Heart left ventricle (tissue), 16 donors: ENCODE measurements around the gene MGMT. TPM values are rescaled to one million over a fixed set of nuclear protein-coding genes. Genes with fewer than 3 reads are reported as not detected.

ENCODE experiments used
- ATAC-seq, 4 donors: fragments of 200-7000 bp; cut with Tn5 transposase; one replicate each; pipeline ENCODE4 v1.9.1; 2020 to 2022; ENCODE audit warnings: moderate library complexity in 4 of 4, mild to moderate bottlenecking in 3 of 4, moderate number of reproducible peaks in 1 of 4
- DNase-seq, 5 donors: peaks; one replicate each; pipeline ENCODE4 v3.0.0-alpha.2; 2020
- H3K27ac ChIP-seq, 12 donors: fragments of 200-600 bp; sonication (generic) in 4 of 12; one replicate each; pipeline versions ENCODE4 v1.5.0 to v1.8.0; 2016 to 2022; ENCODE audit warnings: mild to moderate bottlenecking in 2 of 12
- H3K27me3 ChIP-seq, 9 donors: fragments of 200-600 bp; sonication (generic) in 2 of 9; one replicate each; pipeline versions ENCODE4 v1.5.1 to v1.8.0; 2016 to 2022; ENCODE audit warnings: mild to moderate bottlenecking in 3 of 9
- H3K36me3 ChIP-seq, 9 donors: fragments of 200-600 bp; sonication (generic) in 2 of 9; one replicate each; pipeline versions ENCODE4 v1.5.0 to v1.8.0; 2018 to 2022; ENCODE audit warnings: mild to moderate bottlenecking in 2 of 9
- H3K4me1 ChIP-seq, 12 donors: fragments of 200-600 bp; sonication (generic) in 4 of 12; one replicate each; pipeline versions ENCODE4 v1.5.0 to v1.8.0; 2016 to 2022; ENCODE audit warnings: mild to moderate bottlenecking in 3 of 12
- H3K4me3 ChIP-seq, 12 donors: fragments of 200-600 bp; sonication (generic) in 4 of 12; one replicate each; pipeline versions ENCODE4 v1.5.0 to v1.8.0; 2017 to 2022; ENCODE audit warnings: mild to moderate bottlenecking in 9 of 12, moderate library complexity in 4 of 12
- H3K9me3 ChIP-seq, 12 donors: fragments of 200-600 bp; sonication (generic) in 4 of 12; one replicate each; pipeline versions ENCODE4 v1.5.0 to v1.8.0; 2016 to 2022; ENCODE audit warnings: mild to moderate bottlenecking in 1 of 12
- POLR2A ChIP-seq, 2 donors: fragments of 450-650 bp; IDR thresholded peaks; one replicate each; pipeline ENCODE4 v1.6.1; 2017; ENCODE audit warnings: antibody characterized with exemption in 2 of 2, mild to moderate bottlenecking in 2 of 2, moderate library complexity in 2 of 2
- WGBS, 4 donors: extraction: QIAGEN DNeasy Blood & Tissue Kit in 2 of 4; methylation state at CpG; one replicate each; pipeline versions ENCODE4 v1.1.5 to v1.1.7; 2013 to 2018; 5-methylcytosine and 5-hydroxymethylcytosine counted together
- intact Hi-C, 10 donors: fragments of 100-400 bp; cut with DNase I; formaldehyde crosslinking; loops; one replicate each; pipeline versions ENCODE4 v1.11.1 to v1.14.2; 2022
- polyA plus RNA-seq, 2 donors: library from polyadenylated mRNA; stranded (reverse); fragments of 200-250 nt; gene quantifications; one replicate each; pipeline ENCODE4 v1.2.3, GENCODE V29; 2013
- total RNA-seq, 9 donors: library from RNA; depleted of rRNA in 2 of 9; stranded (reverse); fragments of >200 nt in 2 of 9; fragmentation: NEBNext Ultra II Directional in 3 of 9; extraction: Animal tissue kit (Norgen Biotek cat#: 25700) in 3 of 9; gene quantifications; one replicate each; pipeline versions ENCODE4 v1.1.0 to v1.2.4, GENCODE V29; 2016 to 2023
- TF ChIP-seq, protein P1 (sequence below), 12 donors: fragments of 200-600 bp; sonication (generic) in 4 of 12; IDR thresholded peaks; one replicate each; pipeline versions ENCODE4 v1.5.0 to v1.8.0; 2018 to 2022; ENCODE audit warnings: antibody characterized with exemption in 12 of 12, mild to moderate bottlenecking in 5 of 12
- donor health status: ischemic (EF 13 %, LVEDD 7.1; RV severe dilation, severe dysfunction).
- donor health status: healthy with polysubstance abuse.
- donor health status: DM: no; HTN: yes; CAD: no.
- donor health status: DM: no; HTN: no; CAD: no.
- donor health status: ischemic (EF 25% LVEDD 6.9; RV normal size, moderate dysfunction).
- donor health status: ischemic (EF 25% LVEDD 5.7; RV mildly dilated, moderate dysfunction).
- donor health status: healthy.
- donor health status: DM: yes; HTN: yes; CAD: no.
- donor health status: ischemic (EF 35%, LVEDD 5.7; RV mildly dilated, moderate dysfunction).
- donor health status: nonischemic (EF 11% LVEDD 7.7; RV severe dilation, severe dysfunction).
- donor health status: DM: yes; HTN: yes; CAD: no.
- donor health status: PGD.
- donor health status: ischemic (EF 29% LVEDD 5.4; RV normal size, mild dysfunction).
- donor health status: nonischemic (EF 23%, LVEDD 6.1; RV moderate dilation, normal function).

Gene MGMT
- total and polyA plus RNA-seq, 11 donors = 6.2 to 25.3 (median 11.6) TPM

DNA sequence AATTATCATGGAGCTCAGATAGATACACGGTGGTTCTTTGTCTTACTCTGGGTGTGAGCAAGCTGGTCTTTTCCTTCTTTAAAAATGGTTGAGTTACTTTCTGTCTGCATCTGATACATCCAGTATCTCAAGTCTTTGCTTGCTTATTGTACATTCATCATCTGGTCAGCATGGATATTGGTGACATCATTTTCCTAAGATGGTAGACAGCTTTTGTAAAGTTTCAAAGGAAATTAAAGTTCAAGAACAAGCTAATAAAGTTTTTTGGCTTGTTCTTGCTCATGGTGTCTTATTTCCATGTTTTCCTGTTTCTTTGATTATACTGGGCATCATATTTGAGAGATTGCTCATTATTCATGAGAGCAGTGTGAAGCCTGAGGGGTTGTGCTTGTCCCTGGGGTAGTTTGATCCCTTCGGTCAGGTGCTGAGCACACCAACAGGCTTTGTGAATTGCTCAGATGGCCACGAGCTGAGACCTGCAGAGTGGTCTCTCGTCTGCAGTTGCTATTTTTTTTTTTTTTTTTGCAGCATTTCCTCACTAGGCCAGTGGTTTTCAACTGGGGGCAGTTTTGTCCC lies 38.5 kb downstream of the MGMT start:
- Histone ChIP-seq H3K4me1 (peaks cover 0 to 7% (median 0%) of the 10 kb centered on the region in 12 donors), H3K36me3 (no peaks in the 10 kb centered on the region), H3K4me3 (no peak overlapping the region), H3K27ac (no peak overlapping the region), H3K27me3 (no peaks in the 10 kb centered on the region), H3K9me3 (peaks cover 0 to 5% (median 0%) of the 10 kb centered on the region in 12 donors)
- intact Hi-C loops = no loop called here
- 43 to 71% (median 55%) methylated on average over 4 of the region's 4 CpGs for WGBS, 4 donors
- ATAC-seq = no peak
- no peak for TF ChIP-seq POLR2A (IDR thresholded peaks at IDR 0.05)
- TF ChIP-seq, protein P1, sequence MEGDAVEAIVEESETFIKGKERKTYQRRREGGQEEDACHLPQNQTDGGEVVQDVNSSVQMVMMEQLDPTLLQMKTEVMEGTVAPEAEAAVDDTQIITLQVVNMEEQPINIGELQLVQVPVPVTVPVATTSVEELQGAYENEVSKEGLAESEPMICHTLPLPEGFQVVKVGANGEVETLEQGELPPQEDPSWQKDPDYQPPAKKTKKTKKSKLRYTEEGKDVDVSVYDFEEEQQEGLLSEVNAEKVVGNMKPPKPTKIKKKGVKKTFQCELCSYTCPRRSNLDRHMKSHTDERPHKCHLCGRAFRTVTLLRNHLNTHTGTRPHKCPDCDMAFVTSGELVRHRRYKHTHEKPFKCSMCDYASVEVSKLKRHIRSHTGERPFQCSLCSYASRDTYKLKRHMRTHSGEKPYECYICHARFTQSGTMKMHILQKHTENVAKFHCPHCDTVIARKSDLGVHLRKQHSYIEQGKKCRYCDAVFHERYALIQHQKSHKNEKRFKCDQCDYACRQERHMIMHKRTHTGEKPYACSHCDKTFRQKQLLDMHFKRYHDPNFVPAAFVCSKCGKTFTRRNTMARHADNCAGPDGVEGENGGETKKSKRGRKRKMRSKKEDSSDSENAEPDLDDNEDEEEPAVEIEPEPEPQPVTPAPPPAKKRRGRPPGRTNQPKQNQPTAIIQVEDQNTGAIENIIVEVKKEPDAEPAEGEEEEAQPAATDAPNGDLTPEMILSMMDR (IDR thresholded peaks at IDR 0.05) = no peak
- DNase-seq = no peak

- intact Hi-C loops = no loop called here
- H3K9me3 ChIP-seq = peaks cover 0 to 5% (median 0%) of the 10 kb centered on the region in 12 donors
- WGBS, 4 donors = 88 to 90% (median 89%) methylated on average over 14 of the region's 14 CpGs
- no peak for ATAC-seq
- H3K27me3 ChIP-seq = no peaks in the 10 kb centered on the region
- no peak for DNase-seq
- H3K4me3 ChIP-seq = no peak overlapping the region
- H3K36me3 ChIP-seq = no peaks in the 10 kb centered on the region
- H3K4me1 ChIP-seq = peaks cover 0 to 7% (median 0%) of the 10 kb centered on the region in 12 donors
- no peak overlapping the region for H3K27ac ChIP-seq
- no peak for TF ChIP-seq POLR2A (IDR thresholded peaks at IDR 0.05)
- TF ChIP-seq, protein P1 (IDR thresholded peaks at IDR 0.05) = no peak
Measured at GRCh38 chr10:129506101-129506797, 39.2 kb downstream of the MGMT start.

DNA sequence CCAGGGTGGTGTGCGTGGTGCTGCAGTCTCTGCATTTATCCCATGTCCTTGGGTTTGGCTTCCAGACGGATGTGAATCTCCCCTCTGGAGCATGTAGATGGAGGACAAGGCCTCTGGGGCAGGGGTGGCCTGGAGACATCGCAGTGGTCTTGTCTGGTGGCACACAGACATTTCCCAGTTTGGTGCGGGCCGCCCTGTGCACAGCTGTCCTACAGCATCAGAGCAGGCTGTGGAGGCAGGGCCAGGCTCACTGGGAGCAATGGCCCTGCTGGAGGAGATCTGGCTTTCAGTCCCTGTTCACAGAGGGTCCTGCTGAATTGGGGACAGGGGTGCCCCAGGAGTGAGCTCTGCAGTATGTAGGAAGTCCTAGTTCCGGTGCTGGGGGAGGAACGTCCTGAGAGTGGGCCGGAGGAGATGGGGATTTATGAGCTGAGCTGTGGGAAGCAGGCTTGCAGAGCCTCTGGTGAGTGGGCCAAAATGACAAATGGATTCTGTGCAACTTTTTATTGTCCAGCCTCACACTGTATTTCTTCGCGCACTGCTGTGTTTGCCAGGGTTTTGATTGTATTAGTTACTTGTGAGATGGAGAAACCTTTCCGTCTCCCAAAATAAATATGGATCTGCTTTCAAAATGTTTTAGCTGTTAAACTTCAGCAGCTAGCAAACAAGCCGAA lies 40.3 kb downstream of the MGMT start:
- 81 to 89% (median 85%) methylated on average over 8 to 12 of the region's 12 CpGs for WGBS, 4 donors
- DNase-seq = no peak
- H3K27ac ChIP-seq = no peak overlapping the region
- H3K27me3 ChIP-seq = no peaks in the 10 kb centered on the region
- peaks cover 0 to 5% (median 0%) of the 10 kb centered on the region in 12 donors for H3K9me3 ChIP-seq
- H3K4me1 ChIP-seq = peaks cover 0 to 7% (median 0%) of the 10 kb centered on the region in 12 donors
- ATAC-seq = no peak
- TF ChIP-seq, protein P1 (IDR thresholded peaks at IDR 0.05) = no peak
- no peak for TF ChIP-seq POLR2A (IDR thresholded peaks at IDR 0.05)
- intact Hi-C loops = no loop called here
- no peaks in the 10 kb centered on the region for H3K36me3 ChIP-seq
- no peak overlapping the region for H3K4me3 ChIP-seq

DNA sequence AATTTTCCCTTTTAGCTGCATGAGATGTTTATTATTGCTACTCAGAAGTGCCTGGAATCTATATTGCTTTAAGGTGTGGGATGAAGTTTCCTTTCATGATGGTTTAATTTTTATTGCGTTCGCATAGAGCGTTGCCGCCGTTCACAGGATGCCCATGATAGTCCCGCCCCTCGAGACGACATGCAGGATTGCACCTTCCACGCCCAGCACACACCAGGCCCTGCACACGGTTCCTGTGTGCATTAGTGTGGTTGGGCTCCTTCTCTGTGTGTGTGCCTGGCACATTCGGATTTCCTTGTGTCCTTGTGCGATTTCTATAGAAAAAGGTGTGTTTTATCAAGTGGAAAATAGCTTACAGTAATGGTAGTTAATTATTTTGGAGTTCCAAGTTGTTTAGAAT lies 42.1 kb downstream of the MGMT start:
- no peak overlapping the region for H3K27ac ChIP-seq
- intact Hi-C loops = no loop called here
- H3K27me3 ChIP-seq = no peaks in the 10 kb centered on the region
- H3K4me1 ChIP-seq = peaks cover 0 to 7% (median 0%) of the 10 kb centered on the region in 12 donors
- no peak overlapping the region for H3K4me3 ChIP-seq
- peaks cover 0 to 5% (median 0%) of the 10 kb centered on the region in 12 donors for H3K9me3 ChIP-seq
- ATAC-seq (no peak), DNase-seq (no peak)
- no peaks in the 10 kb centered on the region for H3K36me3 ChIP-seq
- WGBS, 4 donors = 88 to 99% (median 97%) methylated on average over 12 of the region's 12 CpGs
- TF ChIP-seq POLR2A (IDR thresholded peaks at IDR 0.05) = no peak
- TF ChIP-seq, protein P1 (IDR thresholded peaks at IDR 0.05) = no peak
